SK-N-SH (cell line): ENCODE measurements around the gene IFNA14. TPM values are rescaled to one million over a fixed set of nuclear protein-coding genes. Genes with fewer than 3 reads are reported as not detected.

Experiments
- CTCF ChIA-PET: fragments of 300-600, 350-600 bp; formaldehyde crosslinking; extraction: SDS; loops from one replicate; lab custom pipeline; 2021; lab: Yijun Ruan, JAX
- POLR2A ChIA-PET: fragments of 350-600 bp; sonication (Branson Sonifier 250); formaldehyde crosslinking; extraction: SDS; loops from one replicate; lab custom pipeline; 2020; ENCODE audit warnings: antibody characterized with exemption, inconsistent platforms; lab: Yijun Ruan, JAX
- DNase-seq: peaks from one replicate; pipeline ENCODE4 v3.0.0; 2012
- H2AFZ ChIP-seq: fragments of 200-600 bp; sonication (generic); 2 replicates; pipeline ENCODE4 v1.8.1; 2016; ENCODE audit warnings: antibody characterized with exemption, mild to moderate bottlenecking, low read depth
- H3F3A ChIP-seq: fragments of 200-600 bp; sonication (generic); replicated peaks from 2 replicates; pipeline ENCODE3; 2016; ENCODE audit warnings: antibody characterized with exemption, mild to moderate bottlenecking; ENCODE audit not compliant: insufficient read depth
- H3K27ac ChIP-seq, 2 experiments: fragments of 200-500 bp in 1 of 2; fragments of 200-600 bp in 1 of 2; sonication (Bioruptor generic) in 1 of 2; sonication (generic), shearing (Covaris generic) in 1 of 2; 2 replicates each; pipeline versions ENCODE4 v1.5.1 to v1.6.1; 2014 to 2016; ENCODE audit warnings: low read depth in 2 of 2, inconsistent platforms in 1 of 2, low read length in 1 of 2, mild to moderate bottlenecking in 1 of 2, mixed read lengths in 1 of 2
- H3K27me3 ChIP-seq: fragments of 200-600 bp; sonication (generic), shearing (Covaris generic); 2 replicates; pipeline ENCODE4 v1.6.1; 2016; ENCODE audit warnings: mixed run types; ENCODE audit not compliant: insufficient read depth
- H3K36me3 ChIP-seq, 2 experiments: fragments of 200-500 bp in 1 of 2; fragments of 200-600 bp in 1 of 2; sonication (Bioruptor generic) in 1 of 2; sonication (generic) in 1 of 2; replicated peaks in 1 of 2; 2 replicates each; pipeline versions ENCODE3 to v1.5.1; 2014 to 2016; ENCODE audit warnings: low read length in 1 of 2, mild to moderate bottlenecking in 1 of 2; ENCODE audit not compliant: insufficient read depth in 2 of 2, control insufficient read depth in 1 of 2
- H3K4me1 ChIP-seq, 2 experiments: fragments of 200-500 bp in 1 of 2; fragments of 200-600 bp in 1 of 2; sonication (Bioruptor generic) in 1 of 2; sonication (generic), shearing (Covaris generic) in 1 of 2; 2 replicates each; pipeline versions ENCODE4 v1.5.1 to v1.6.1; 2014 to 2016; ENCODE audit warnings: low read depth in 1 of 2, low read length in 1 of 2, mixed run types in 1 of 2; ENCODE audit not compliant: insufficient read depth in 2 of 2, control insufficient read depth in 1 of 2
- H3K4me2 ChIP-seq: fragments of 200-600 bp; sonication (generic), shearing (Covaris generic); 2 replicates; pipeline ENCODE4 v1.6.1; 2017; ENCODE audit warnings: mixed run types
- H3K4me3 ChIP-seq, 2 experiments: fragments of 200-500 bp in 1 of 2; fragments of 200-600 bp in 1 of 2; sonication (Bioruptor generic) in 1 of 2; sonication (generic), shearing (Covaris generic) in 1 of 2; 2 replicates each; pipeline versions ENCODE4 v1.5.1 to v1.8.1; 2014 to 2016; ENCODE audit warnings: low read depth in 2 of 2, inconsistent platforms in 1 of 2, low read length in 1 of 2, mild to moderate bottlenecking in 1 of 2, mixed read lengths in 1 of 2, moderate library complexity in 1 of 2
- H3K79me2 ChIP-seq: fragments of 200-600 bp; sonication (generic); 2 replicates; pipeline ENCODE4 v1.8.1; 2017; ENCODE audit warnings: mild to moderate bottlenecking; ENCODE audit not compliant: insufficient read depth
- H3K9ac ChIP-seq: fragments of 200-600 bp; sonication (generic); 2 replicates; pipeline ENCODE4 v1.6.1; 2017; ENCODE audit warnings: mixed run types
- H3K9me2 ChIP-seq: fragments of 200-600 bp; sonication (generic); 2 replicates; pipeline ENCODE4 v1.6.1; 2017; ENCODE audit warnings: mixed run types
- H3K9me3 ChIP-seq: fragments of 200-600 bp; sonication (generic); 2 replicates; pipeline ENCODE4 v1.6.1; 2017; ENCODE audit warnings: mixed run types, mild to moderate bottlenecking, moderate library complexity
- H4K20me1 ChIP-seq: fragments of 200-600 bp; sonication (generic); 2 replicates; pipeline ENCODE4 v1.6.1; 2017; ENCODE audit warnings: mild to moderate bottlenecking, mixed run types; ENCODE audit not compliant: insufficient read depth
- EP300 ChIP-seq, 2 experiments: IDR thresholded peaks; 2 replicates each; pipeline versions ENCODE4 v1.4.0 to v1.6.1; 2012; ENCODE audit warnings: borderline replicate concordance in 1 of 2, low read depth in 1 of 2, low read length in 1 of 2
- EZH2phosphoT487 ChIP-seq: fragments of 200-600 bp; sonication (generic); IDR thresholded peaks from 2 replicates; pipeline ENCODE4 v1.6.1; 2017; ENCODE audit warnings: low read depth, mixed run types, mild to moderate bottlenecking, antibody characterized with exemption, moderate library complexity, borderline replicate concordance
- FOSL2 ChIP-seq: IDR thresholded peaks from 2 replicates; pipeline ENCODE4 v1.4.0; 2012; ENCODE audit warnings: low read depth, mild to moderate bottlenecking, moderate library complexity, borderline replicate concordance
- IRF3 ChIP-seq: fragments of 150-350 bp; IDR thresholded peaks from 2 replicates; pipeline ENCODE4 v1.6.1; 2016; ENCODE audit warnings: mild to moderate bottlenecking, low read depth, low read length
- JUND ChIP-seq: IDR thresholded peaks from 2 replicates; pipeline ENCODE4 v1.4.0; 2012
- MXI1 ChIP-seq: IDR thresholded peaks from 2 replicates; pipeline ENCODE4 v1.6.1; 2012; ENCODE audit warnings: mild to moderate bottlenecking, low read depth, low read length, improper control_type of control experiment
- PBX3 ChIP-seq: IDR thresholded peaks from 2 replicates; pipeline ENCODE4; 2012
- RAD21 ChIP-seq: IDR thresholded peaks from 2 replicates; pipeline ENCODE4 v1.6.1; 2012; ENCODE audit warnings: mild to moderate bottlenecking, low read length
- RCOR1 ChIP-seq: fragments of 150-350 bp; IDR thresholded peaks from 2 replicates; pipeline ENCODE4 v1.6.1; 2017; ENCODE audit warnings: antibody characterized with exemption, low read length
- SIN3A ChIP-seq: IDR thresholded peaks from 2 replicates; pipeline ENCODE4 v1.6.1; 2012; ENCODE audit warnings: low read depth, mild to moderate bottlenecking, low read length, moderate library complexity, borderline replicate concordance
- SMC3 ChIP-seq: IDR thresholded peaks from 2 replicates; pipeline ENCODE4 v1.6.1; 2012; ENCODE audit warnings: low read depth, low read length, improper control_type of control experiment
- TEAD4 ChIP-seq: IDR thresholded peaks from 2 replicates; pipeline ENCODE4 v1.4.0; 2012; ENCODE audit warnings: mild to moderate bottlenecking, borderline replicate concordance; ENCODE audit not compliant: insufficient read depth
- YY1 ChIP-seq: IDR thresholded peaks from 2 replicates; pipeline ENCODE4 v1.4.0; 2012; ENCODE audit warnings: low read depth, mild to moderate bottlenecking
- ZBTB33 ChIP-seq: IDR thresholded peaks from 2 replicates; pipeline ENCODE4 v1.4.0; 2012; ENCODE audit warnings: low read depth, borderline replicate concordance
- WGBS: methylation state at CpG from one replicate; pipeline ENCODE4 v1.1.6; 2017; ENCODE audit warnings: low lambda C conversion rate; 5-methylcytosine and 5-hydroxymethylcytosine counted together
- polyA plus RNA-seq, 3 experiments: library from polyadenylated mRNA; depleted of rRNA; stranded (reverse); fragments of >200 nt; gene quantifications; 2 replicates each; pipeline ENCODE4 v1.2.3, GENCODE V29; 2012
- TF ChIP-seq, protein P1 (sequence below): fragments of 200-600 bp; sonication (generic); IDR thresholded peaks from 2 replicates; pipeline ENCODE4 v1.6.1; 2017; ENCODE audit warnings: antibody characterized with exemption, mild to moderate bottlenecking, moderate library complexity
- TF ChIP-seq, protein P2 (sequence below): fragments of 150-350 bp; IDR thresholded peaks from 2 replicates; pipeline ENCODE4 v1.6.1; 2017; ENCODE audit warnings: antibody characterized with exemption, low read length, low read depth, borderline replicate concordance

Gene IFNA14
- polyA plus RNA-seq, 1 of the 3 experiments (the other 2 are of a cell fraction): not detected

DNA sequence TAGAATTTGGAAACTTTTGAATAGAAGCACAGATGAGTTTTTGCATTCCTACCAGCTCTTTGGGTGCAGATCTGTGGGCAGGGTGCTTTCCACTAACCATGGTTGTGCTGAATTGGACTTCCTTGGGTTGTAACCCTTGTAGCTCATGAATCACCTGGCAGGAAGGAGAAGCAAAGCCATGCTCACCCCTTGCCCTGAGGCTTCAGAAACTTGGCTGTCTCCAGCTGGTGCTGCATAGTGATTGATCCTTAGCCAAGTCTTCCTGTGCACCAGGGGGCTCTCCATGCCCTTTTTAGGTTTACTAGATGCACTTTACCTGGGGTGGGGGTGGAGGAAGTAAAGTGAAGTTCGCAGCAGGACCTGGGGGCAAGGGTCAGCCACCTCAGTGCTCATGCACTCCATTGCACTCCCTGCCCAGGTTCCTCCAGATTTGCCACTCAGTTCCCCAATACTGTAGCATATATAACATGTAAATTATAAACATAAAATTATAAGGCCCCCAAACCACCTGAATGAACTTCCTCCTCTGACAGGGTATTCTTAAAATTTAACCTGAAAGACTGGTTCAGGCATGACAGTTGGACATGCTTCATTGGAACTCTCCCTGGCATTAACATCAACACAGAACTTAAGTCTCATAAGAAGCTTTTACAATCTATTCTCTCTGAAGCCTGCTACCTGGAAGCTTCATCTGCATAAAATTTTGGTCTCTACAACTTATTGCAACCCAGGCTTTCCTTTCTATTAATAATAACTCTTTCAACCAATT lies 25.8 kb upstream of the IFNA14 start:
- no peak overlapping the region for H3K27ac ChIP-seq
- 0% methylated on average over 1 of the region's 1 CpG for WGBS
- no peak overlapping the region for H3K9ac ChIP-seq
- no peaks in the 10 kb centered on the region for H3K9me3 ChIP-seq
- TF ChIP-seq SMC3 (no peak), MXI1 (no peak), ZBTB33 (no peak), TEAD4 (no peak), EZH2phosphoT487 (no peak), RAD21 (no peak), YY1 (no peak), IRF3 (no peak), RCOR1 (no peak), FOSL2 (no peak), PBX3 (no peak), EP300 (IDR thresholded peaks at IDR 0.05; ENCODE audit: borderline replicate concordance in 1 of 2, low read depth in 1 of 2, low read length in 1 of 2) (no peak), SIN3A (no peak), JUND (no peak)
- TF ChIP-seq, protein P1, sequence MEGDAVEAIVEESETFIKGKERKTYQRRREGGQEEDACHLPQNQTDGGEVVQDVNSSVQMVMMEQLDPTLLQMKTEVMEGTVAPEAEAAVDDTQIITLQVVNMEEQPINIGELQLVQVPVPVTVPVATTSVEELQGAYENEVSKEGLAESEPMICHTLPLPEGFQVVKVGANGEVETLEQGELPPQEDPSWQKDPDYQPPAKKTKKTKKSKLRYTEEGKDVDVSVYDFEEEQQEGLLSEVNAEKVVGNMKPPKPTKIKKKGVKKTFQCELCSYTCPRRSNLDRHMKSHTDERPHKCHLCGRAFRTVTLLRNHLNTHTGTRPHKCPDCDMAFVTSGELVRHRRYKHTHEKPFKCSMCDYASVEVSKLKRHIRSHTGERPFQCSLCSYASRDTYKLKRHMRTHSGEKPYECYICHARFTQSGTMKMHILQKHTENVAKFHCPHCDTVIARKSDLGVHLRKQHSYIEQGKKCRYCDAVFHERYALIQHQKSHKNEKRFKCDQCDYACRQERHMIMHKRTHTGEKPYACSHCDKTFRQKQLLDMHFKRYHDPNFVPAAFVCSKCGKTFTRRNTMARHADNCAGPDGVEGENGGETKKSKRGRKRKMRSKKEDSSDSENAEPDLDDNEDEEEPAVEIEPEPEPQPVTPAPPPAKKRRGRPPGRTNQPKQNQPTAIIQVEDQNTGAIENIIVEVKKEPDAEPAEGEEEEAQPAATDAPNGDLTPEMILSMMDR: no peak
- TF ChIP-seq, protein P2, sequence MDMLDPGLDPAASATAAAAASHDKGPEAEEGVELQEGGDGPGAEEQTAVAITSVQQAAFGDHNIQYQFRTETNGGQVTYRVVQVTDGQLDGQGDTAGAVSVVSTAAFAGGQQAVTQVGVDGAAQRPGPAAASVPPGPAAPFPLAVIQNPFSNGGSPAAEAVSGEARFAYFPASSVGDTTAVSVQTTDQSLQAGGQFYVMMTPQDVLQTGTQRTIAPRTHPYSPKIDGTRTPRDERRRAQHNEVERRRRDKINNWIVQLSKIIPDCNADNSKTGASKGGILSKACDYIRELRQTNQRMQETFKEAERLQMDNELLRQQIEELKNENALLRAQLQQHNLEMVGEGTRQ: no peak
- TF ChIP-seq, all 33 proteins: peak for 0
- Histone ChIP-seq H3K27me3 (no peaks in the 10 kb centered on the region), H3K4me1 (no peaks in the 10 kb centered on the region), H3K36me3 (no peaks in the 10 kb centered on the region), H3K9me2 (no peaks in the 10 kb centered on the region), H2AFZ (no peak overlapping the region), H4K20me1 (no peaks in the 10 kb centered on the region), H3K4me3 (no peak overlapping the region), H3F3A (no peaks in the 10 kb centered on the region), H3K4me2 (no peak overlapping the region), H3K79me2 (no peaks in the 10 kb centered on the region)
- CTCF ChIA-PET: no interaction called here
- no peak for DNase-seq
- POLR2A ChIA-PET: no interaction called here
